GM12878 (cell line): ENCODE measurements around the gene TMEM207. TPM values are rescaled to one million over a fixed set of nuclear protein-coding genes. Genes with fewer than 3 reads are reported as not detected.

Experiments used
- ATAC-seq: fragments of 200-7000 bp; cut with Tn5 transposase; 3 replicates; pipeline ENCODE4 v1.9.1; 2020; ENCODE audit warnings: mild to moderate bottlenecking, moderate library complexity
- BruUV-seq: library from RNA; stranded (reverse); fragments of 400-500 nt; replicated peaks from 2 replicates; lab custom pipeline; 2021; lab: Mats Ljungman, UMichigan
- CTCF ChIA-PET: fragments of 300-600 bp; sonication (Branson Sonifier 250); formaldehyde crosslinking; extraction: SDS; loops from one replicate; lab custom pipeline; 2021; ENCODE audit warnings: inconsistent platforms; lab: Yijun Ruan, JAX
- POLR2A ChIA-PET: fragments of 350-600 bp; formaldehyde crosslinking; extraction: SDS; loops from one replicate; lab custom pipeline; 2021; ENCODE audit warnings: inconsistent platforms; lab: Charles Lee
- RAD21 ChIA-PET: fragments of 300-600 bp; sonication (Branson Sonifier 250); formaldehyde crosslinking; loops from one replicate; lab custom pipeline; 2023; ENCODE audit warnings: antibody characterized with exemption; ENCODE audit not compliant: unreplicated experiment; lab: Charles Lee
- SMC1A ChIA-PET: fragments of 300-600 bp; sonication (Branson Sonifier 250); formaldehyde crosslinking; loops from one replicate; lab custom pipeline; 2023; ENCODE audit not compliant: unreplicated experiment, uncharacterized antibody; lab: Charles Lee
- DNase-seq: peaks from one replicate; pipeline ENCODE4 v3.0.0-alpha.2; 2011; ENCODE audit warnings: low read depth, low spot score
- FAIRE-seq: peaks from 3 replicates; lab custom pipeline; 2011; peaks lifted over from hg19 to GRCh38; lab: Jason Lieb, UNC
- H2AFZ ChIP-seq: 2 replicates; pipeline ENCODE4 v1.6.0; 2011; ENCODE audit warnings: low read depth, low read length, control low read depth; ENCODE audit not compliant: control insufficient read depth
- H3K27ac ChIP-seq: 2 replicates; pipeline ENCODE4 v1.5.1; 2011; ENCODE audit warnings: control low read depth; ENCODE audit not compliant: control insufficient read depth, insufficient read depth
- H3K27me3 ChIP-seq, 2 experiments: replicated peaks in 1 of 2; 2 replicates each; pipeline versions ENCODE4 v1.6.0 to v1.6.1; 2011; ENCODE audit warnings: low read length in 1 of 2; ENCODE audit not compliant: control insufficient read depth in 2 of 2, insufficient read depth in 2 of 2
- H3K36me3 ChIP-seq, 2 experiments: 2 replicates each; pipeline ENCODE4 v1.5.1; 2011; ENCODE audit warnings: low read length in 1 of 2; ENCODE audit not compliant: control insufficient read depth in 2 of 2, insufficient read depth in 2 of 2
- H3K4me1 ChIP-seq: 2 replicates; pipeline ENCODE4 v1.6.1; 2011; ENCODE audit warnings: mild to moderate bottlenecking, low read length, moderate library complexity, mixed read lengths; ENCODE audit not compliant: control insufficient read depth, insufficient read depth
- H3K4me2 ChIP-seq: 2 replicates; pipeline ENCODE4 v1.6.0; 2011; ENCODE audit warnings: control low read depth; ENCODE audit not compliant: control insufficient read depth, insufficient read depth
- H3K4me3 ChIP-seq: fragments of 200-600 bp; sonication (generic); 2 replicates; pipeline ENCODE4 v1.5.1; 2016
- H3K79me2 ChIP-seq: 2 replicates; pipeline ENCODE4 v1.6.0; 2011; ENCODE audit warnings: low read length; ENCODE audit not compliant: control insufficient read depth, insufficient read depth
- H3K9ac ChIP-seq: 2 replicates; pipeline ENCODE4 v1.8.0; 2011; ENCODE audit warnings: low read length, control low read depth, mixed read lengths; ENCODE audit not compliant: control insufficient read depth, insufficient read depth
- H3K9me3 ChIP-seq: replicated peaks from 3 replicates; pipeline ENCODE4 v1.5.1; 2011; ENCODE audit warnings: mild to moderate bottlenecking, low read length; ENCODE audit not compliant: control insufficient read depth, insufficient read depth
- H4K20me1 ChIP-seq: 2 replicates; pipeline ENCODE4 v1.6.0; 2011; ENCODE audit not compliant: control insufficient read depth, insufficient read depth
- ASH2L ChIP-seq: fragments of 300-600, 200-600 bp; sonication (generic); IDR thresholded peaks from 2 replicates; pipeline ENCODE4 v1.6.1; 2017; ENCODE audit warnings: low read depth, mild to moderate bottlenecking, borderline replicate concordance
- FOXK2 ChIP-seq: fragments of 450-650 bp; IDR thresholded peaks from 2 replicates; pipeline ENCODE4 v1.6.1; 2017; ENCODE audit warnings: mild to moderate bottlenecking, moderate library complexity
- JUND ChIP-seq: IDR thresholded peaks from 2 replicates; pipeline ENCODE4 v1.6.1; 2012; ENCODE audit warnings: low read depth, mild to moderate bottlenecking, low read length, improper control_type of control experiment, moderate library complexity
- MTA2 ChIP-seq: fragments of 450-650 bp; IDR thresholded peaks from 2 replicates; pipeline ENCODE4 v1.6.1; 2016; ENCODE audit warnings: low read depth, mild to moderate bottlenecking, moderate library complexity
- NFIC ChIP-seq: IDR thresholded peaks from 2 replicates; pipeline ENCODE4 v1.6.1; 2012; ENCODE audit warnings: low read depth, mild to moderate bottlenecking, inconsistent platforms, low read length, moderate library complexity
- NFYA ChIP-seq: IDR thresholded peaks from 2 replicates; pipeline ENCODE4 v1.6.1; 2011; ENCODE audit warnings: low read depth, mild to moderate bottlenecking, low read length, improper control_type of control experiment, borderline replicate concordance
- PAX8 ChIP-seq: fragments of 450-650 bp; IDR thresholded peaks from 2 replicates; pipeline ENCODE4 v1.6.1; 2017; ENCODE audit warnings: mild to moderate bottlenecking, moderate library complexity
- SUPT20H ChIP-seq: IDR thresholded peaks from 2 replicates; pipeline ENCODE4 v1.6.1; 2011; ENCODE audit warnings: low read depth, mild to moderate bottlenecking, low read length, moderate library complexity, borderline replicate concordance; ENCODE audit not compliant: control insufficient read depth
- ZNF207 ChIP-seq: fragments of 450-650 bp; IDR thresholded peaks from 2 replicates; pipeline ENCODE4 v1.6.1; 2014; ENCODE audit warnings: antibody characterized with exemption, mild to moderate bottlenecking, borderline replicate concordance
- ZNF274 ChIP-seq: IDR thresholded peaks from one replicate; pipeline ENCODE4 v1.8.0; 2011; ENCODE audit not compliant: insufficient read length, insufficient read depth
- WGBS: methylation state at CpG from one replicate; pipeline ENCODE4 v1.1.6; 2016; ENCODE audit warnings: low lambda C conversion rate; ENCODE audit not compliant: insufficient replicate concordance, insufficient coverage; ENCODE audit errors: missing lambda C conversion rate; 5-methylcytosine and 5-hydroxymethylcytosine counted together
- in situ Hi-C: fragments of 300-500 bp; cut with MboI; formaldehyde crosslinking; loops from 9 replicates; pipeline ENCODE4 v1.14.3; 2018; ENCODE audit warnings: mixed read lengths
- intact Hi-C: fragments of 100-400 bp; cut with micrococcal nuclease; formaldehyde crosslinking; loops from one replicate; pipeline ENCODE4 v1.14.2; 2022; ENCODE audit not compliant: unreplicated experiment
- polyA plus RNA-seq, 11 experiments: library from polyadenylated mRNA; depleted of rRNA in 4 of 11; unstranded in 6 of 11; stranded (reverse) in 5 of 11; fragments of >200 nt; fragmentation: Nextera tagmentation in 4 of 11; fragmentation: Illumina TruSeq in 1 of 11; extraction: Ambion mirVana in 4 of 11; extraction: Trizol in 1 of 11; gene quantifications; 1 replicate in 1 of 11; 2 replicates in 10 of 11; pipeline versions ENCODE4 v1.2.1 to v1.2.3, GENCODE V29; 2011 to 2016; ENCODE audit warnings: inconsistent platforms in 2 of 11, missing spikeins in 2 of 11, low read depth in 1 of 11
- total RNA-seq, 4 experiments: library from RNA; depleted of rRNA in 3 of 4; stranded (reverse); fragments of >200 nt in 3 of 4; fragmentation: Illumina TruSeq in 1 of 4; extraction: Trizol in 1 of 4; gene quantifications; 2 replicates each; pipeline versions ENCODE4 v1.2.1 to v1.2.3, GENCODE V29; 2013 to 2021
- TF ChIP-seq, protein P1 (sequence below): fragments of 450-650 bp; IDR thresholded peaks from 2 replicates; pipeline ENCODE4 v1.6.1; 2017; ENCODE audit warnings: borderline replicate concordance
- TF ChIP-seq, protein P2 (sequence below): fragments of 450-650 bp; IDR thresholded peaks from 2 replicates; pipeline ENCODE4 v1.6.1; 2017; ENCODE audit warnings: mild to moderate bottlenecking, low read depth, inconsistent platforms; ENCODE audit not compliant: poor library complexity, severe bottlenecking
- TF ChIP-seq, protein P3 (sequence below): IDR thresholded peaks from 2 replicates; pipeline ENCODE4 v1.6.1; 2012; ENCODE audit warnings: low read depth, low read length, improper control_type of control experiment

TMEM207 gene
- total and polyA plus RNA-seq, 10 of the 15 experiments (the other 5 are each of a cell fraction or from before 2014, with no cell fraction given), result not detected

DNA sequence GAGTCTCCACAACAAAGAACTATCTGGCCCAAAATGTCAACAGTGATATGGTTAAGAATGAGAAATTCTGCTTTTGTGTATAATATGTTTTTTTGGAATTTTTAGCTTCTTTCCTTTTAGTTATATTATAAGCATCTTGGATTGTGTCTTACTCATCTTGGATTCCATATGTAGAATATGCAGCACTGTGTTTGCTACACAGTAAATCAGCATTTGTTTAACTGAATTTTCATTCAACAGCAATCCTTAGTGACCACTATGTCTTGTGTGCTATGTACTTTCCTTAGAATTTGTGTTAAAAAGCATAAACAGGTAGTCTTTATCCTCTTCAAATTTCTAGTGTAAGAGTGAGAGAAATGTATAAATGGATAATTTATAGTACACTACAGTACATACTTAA lies 18.2 kb upstream of the TMEM207 start:
- CTCF ChIA-PET, result interaction anchor here (1.4 kb wide), 1 partner anchor 20 kb away, joined by 3 read pairs; no protein-coding TSS in a partner anchor
- in situ Hi-C loops, result no loop called here

DNA sequence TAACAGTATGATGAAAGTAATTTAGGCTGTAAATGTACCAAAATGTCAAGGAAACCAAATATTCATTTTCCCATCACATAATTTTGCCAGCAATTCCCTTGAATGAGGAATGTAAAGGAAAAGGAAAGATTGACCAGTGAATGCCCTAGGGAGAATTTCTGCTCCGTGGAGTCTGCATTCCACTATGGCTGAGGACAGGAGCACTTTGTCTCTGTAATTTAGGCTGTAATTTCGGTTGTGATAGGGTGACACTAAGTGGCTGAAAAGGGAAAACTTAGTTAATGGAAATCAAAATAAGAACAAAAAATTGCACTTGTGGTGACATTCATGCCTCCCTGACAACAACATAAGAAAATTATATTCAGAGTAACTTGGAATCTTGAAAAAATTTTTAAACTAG lies 8.3 kb upstream of the TMEM207 start:
- TF ChIP-seq, protein P1, sequence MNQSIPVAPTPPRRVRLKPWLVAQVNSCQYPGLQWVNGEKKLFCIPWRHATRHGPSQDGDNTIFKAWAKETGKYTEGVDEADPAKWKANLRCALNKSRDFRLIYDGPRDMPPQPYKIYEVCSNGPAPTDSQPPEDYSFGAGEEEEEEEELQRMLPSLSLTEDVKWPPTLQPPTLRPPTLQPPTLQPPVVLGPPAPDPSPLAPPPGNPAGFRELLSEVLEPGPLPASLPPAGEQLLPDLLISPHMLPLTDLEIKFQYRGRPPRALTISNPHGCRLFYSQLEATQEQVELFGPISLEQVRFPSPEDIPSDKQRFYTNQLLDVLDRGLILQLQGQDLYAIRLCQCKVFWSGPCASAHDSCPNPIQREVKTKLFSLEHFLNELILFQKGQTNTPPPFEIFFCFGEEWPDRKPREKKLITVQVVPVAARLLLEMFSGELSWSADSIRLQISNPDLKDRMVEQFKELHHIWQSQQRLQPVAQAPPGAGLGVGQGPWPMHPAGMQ, result no peak
- no peak for TF ChIP-seq JUND
- no peak for TF ChIP-seq SUPT20H
- no peak for TF ChIP-seq NFIC
- TF ChIP-seq, protein P2, sequence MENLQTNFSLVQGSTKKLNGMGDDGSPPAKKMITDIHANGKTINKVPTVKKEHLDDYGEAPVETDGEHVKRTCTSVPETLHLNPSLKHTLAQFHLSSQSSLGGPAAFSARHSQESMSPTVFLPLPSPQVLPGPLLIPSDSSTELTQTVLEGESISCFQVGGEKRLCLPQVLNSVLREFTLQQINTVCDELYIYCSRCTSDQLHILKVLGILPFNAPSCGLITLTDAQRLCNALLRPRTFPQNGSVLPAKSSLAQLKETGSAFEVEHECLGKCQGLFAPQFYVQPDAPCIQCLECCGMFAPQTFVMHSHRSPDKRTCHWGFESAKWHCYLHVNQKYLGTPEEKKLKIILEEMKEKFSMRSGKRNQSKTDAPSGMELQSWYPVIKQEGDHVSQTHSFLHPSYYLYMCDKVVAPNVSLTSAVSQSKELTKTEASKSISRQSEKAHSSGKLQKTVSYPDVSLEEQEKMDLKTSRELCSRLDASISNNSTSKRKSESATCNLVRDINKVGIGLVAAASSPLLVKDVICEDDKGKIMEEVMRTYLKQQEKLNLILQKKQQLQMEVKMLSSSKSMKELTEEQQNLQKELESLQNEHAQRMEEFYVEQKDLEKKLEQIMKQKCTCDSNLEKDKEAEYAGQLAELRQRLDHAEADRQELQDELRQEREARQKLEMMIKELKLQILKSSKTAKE, result no peak
- TF ChIP-seq NFYA, result no peak
- TF ChIP-seq ZNF207, result no peak
- no peak for TF ChIP-seq FOXK2
- TF ChIP-seq ZNF274, result no peak
- no peak for TF ChIP-seq ASH2L
- TF ChIP-seq, protein P3, sequence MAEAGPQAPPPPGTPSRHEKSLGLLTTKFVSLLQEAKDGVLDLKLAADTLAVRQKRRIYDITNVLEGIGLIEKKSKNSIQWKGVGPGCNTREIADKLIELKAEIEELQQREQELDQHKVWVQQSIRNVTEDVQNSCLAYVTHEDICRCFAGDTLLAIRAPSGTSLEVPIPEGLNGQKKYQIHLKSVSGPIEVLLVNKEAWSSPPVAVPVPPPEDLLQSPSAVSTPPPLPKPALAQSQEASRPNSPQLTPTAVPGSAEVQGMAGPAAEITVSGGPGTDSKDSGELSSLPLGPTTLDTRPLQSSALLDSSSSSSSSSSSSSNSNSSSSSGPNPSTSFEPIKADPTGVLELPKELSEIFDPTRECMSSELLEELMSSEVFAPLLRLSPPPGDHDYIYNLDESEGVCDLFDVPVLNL, result no peak
- no peak for TF ChIP-seq PAX8
- ChIA-PET RAD21 (interaction anchor here (0.7 kb wide), 1 partner anchor 74 kb away, joined by 5 read pairs; no protein-coding TSS in a partner anchor), SMC1A (interaction anchor here (0.8 to 1.8 kb wide), 2 partner anchors 15 to 497 kb away, joined by 3 to 5 read pairs; no protein-coding TSS in a partner anchor), CTCF (interaction anchor here (1.8 kb wide), 1 partner anchor 74 kb away, joined by 5 read pairs; no protein-coding TSS in a partner anchor), POLR2A (no interaction called here)
- 0% methylated on average over 2 of the region's 2 CpGs for WGBS
- Histone ChIP-seq H4K20me1 (no peaks in the 10 kb centered on the region), H3K27me3 (no peaks in the 10 kb centered on the region), H3K4me3 (no peak overlapping the region), H3K4me2 (no peak overlapping the region), H3K36me3 (no peaks in the 10 kb centered on the region), H3K9ac (no peak overlapping the region), H2AFZ (no peak overlapping the region), H3K9me3 (no peaks in the 10 kb centered on the region), H3K79me2 (no peaks in the 10 kb centered on the region), H3K27ac (no peak overlapping the region), H3K4me1 (no peaks in the 10 kb centered on the region)
- DNase-seq, result no peak
- no TSS peak for BruUV-seq
- intact Hi-C loops, result no loop called here
- in situ Hi-C loops, result no loop called here
- ATAC-seq, result no peak
- no peak for FAIRE-seq

More for the DNA sequence above, 18.2 kb upstream of the TMEM207 start:
- H3K4me2 ChIP-seq, result no peak overlapping the region
- intact Hi-C loops, result no loop called here
- no peaks in the 10 kb centered on the region for H3K36me3 ChIP-seq
- H3K79me2 ChIP-seq, result no peaks in the 10 kb centered on the region
- no peak overlapping the region for H2AFZ ChIP-seq
- H3K9ac ChIP-seq, result no peak overlapping the region
- DNase-seq (no peak), FAIRE-seq (no peak), ATAC-seq (no peak)
- no TSS peak for BruUV-seq
- POLR2A ChIA-PET, result no interaction called here
- H3K4me3 ChIP-seq, result no peak overlapping the region
- no peaks in the 10 kb centered on the region for H3K4me1 ChIP-seq
- SMC1A ChIA-PET, result no interaction called here
- TF ChIP-seq MTA2, result no peak
- H4K20me1 ChIP-seq, result no peaks in the 10 kb centered on the region
- H3K27me3 ChIP-seq, result peaks cover 0 to 1% of the 10 kb centered on the region in 2 experiments; a peak in 1 of 4 replicates
- H3K27ac ChIP-seq, result no peak overlapping the region
- RAD21 ChIA-PET, result no interaction called here
- H3K9me3 ChIP-seq, result no peaks in the 10 kb centered on the region
